GOT3 (cell line): ENCODE measurements around the gene BAAT.
"Not testable (repeated sequence)": the region's sequence is repeated elsewhere in the genome, so short reads cannot be mapped to it uniquely, and the experiment has no call there.

Experiments used
- DNase-seq: peaks from one replicate; lab custom pipeline; 2025; ENCODE audit warnings: mixed read lengths; lab: John Stamatoyannopoulos, UW

The BAAT gene

GRCh38 chr9:101384873-101385536 lies at the start of gene BAAT:
Gene BAAT (minus strand): TSS chr9:101385006. CDS start chr9:101371404, 13,602 bp downstream.
- not testable (repeated sequence) for DNase-seq

- DNase-seq, result no peak
These were observed 48.4 kb upstream of the BAAT start for GRCh38 chr9:101433229-101433628.

- DNase-seq, result no peak
These were observed 47.9 kb upstream of the BAAT start for GRCh38 chr9:101432740-101433139.

- no peak for DNase-seq
These were observed 47.4 kb upstream of the BAAT start for GRCh38 chr9:101432171-101432570.

GRCh38 chr9:101429736-101430135 lies 44.9 kb upstream of the BAAT start:
- DNase-seq, result no peak

- no peak for DNase-seq
These were observed 44.1 kb upstream of the BAAT start for GRCh38 chr9:101428909-101429308.

GRCh38 chr9:101427957-101428655 lies 43.3 kb upstream of the BAAT start:
- no peak for DNase-seq

- no peak for DNase-seq
These were observed 42.6 kb upstream of the BAAT start for GRCh38 chr9:101427358-101427757.

GRCh38 chr9:101421653-101422065 lies 36.9 kb upstream of the BAAT start:
- no peak for DNase-seq

- no peak for DNase-seq
These were observed 35.1 kb upstream of the BAAT start for GRCh38 chr9:101419863-101420262.

GRCh38 chr9:101418518-101419430 lies 34.0 kb upstream of the BAAT start:
- DNase-seq, result no peak

GRCh38 chr9:101417977-101418376 lies 33.2 kb upstream of the BAAT start:
- no peak for DNase-seq

- no peak for DNase-seq
These were observed 32.6 kb upstream of the BAAT start for GRCh38 chr9:101417389-101417788.

GRCh38 chr9:101415578-101415977 lies 30.8 kb upstream of the BAAT start:
- no peak for DNase-seq

- no peak for DNase-seq
These were observed 30.0 kb upstream of the BAAT start for GRCh38 chr9:101414839-101415238.

GRCh38 chr9:101409079-101409477 lies 24.3 kb upstream of the BAAT start:
- DNase-seq, result no peak

- DNase-seq, result no peak
These were observed 23.7 kb upstream of the BAAT start for GRCh38 chr9:101408374-101409078.

- DNase-seq, result no peak
These were observed 18.9 kb upstream of the BAAT start for GRCh38 chr9:101403516-101404285.

- no peak for DNase-seq
These were observed 15.3 kb upstream of the BAAT start for GRCh38 chr9:101400120-101400519.

- no peak for DNase-seq
These were observed 14.8 kb upstream of the BAAT start for GRCh38 chr9:101399643-101399970.

GRCh38 chr9:101398930-101399642 lies 14.3 kb upstream of the BAAT start:
- DNase-seq, result no peak
